H54 (cell line): Measurements from ENCODE around the gene SRSF4.
A peak's percentile ranks its signal among the peaks of the same experiment; 100 is the strongest.
"Not testable (repeated sequence)": the region's sequence is repeated elsewhere in the genome, so short reads cannot be mapped to it uniquely, and the experiment has no call there.

Experiments
- DNase-seq: peaks from one replicate; pipeline ENCODE4 v3.0.0; 2011; ENCODE audit warnings: low spot score, mixed read lengths; ENCODE audit not compliant: insufficient read length
- FAIRE-seq: peaks from 3 replicates; lab custom pipeline; 2011; peaks lifted over from hg19 to GRCh38; lab: Jason Lieb, UNC
- POLR2A ChIP-seq: IDR thresholded peaks from 2 replicates; pipeline ENCODE4 v1.6.1; 2011; ENCODE audit warnings: low read depth, mild to moderate bottlenecking, low read length

The SRSF4 gene

GRCh38 chr1:29166291-29166878, 15.3 kb downstream of the SRSF4 start:
- no peak for TF ChIP-seq POLR2A
- no peak for DNase-seq
- no peak for FAIRE-seq

DNA sequence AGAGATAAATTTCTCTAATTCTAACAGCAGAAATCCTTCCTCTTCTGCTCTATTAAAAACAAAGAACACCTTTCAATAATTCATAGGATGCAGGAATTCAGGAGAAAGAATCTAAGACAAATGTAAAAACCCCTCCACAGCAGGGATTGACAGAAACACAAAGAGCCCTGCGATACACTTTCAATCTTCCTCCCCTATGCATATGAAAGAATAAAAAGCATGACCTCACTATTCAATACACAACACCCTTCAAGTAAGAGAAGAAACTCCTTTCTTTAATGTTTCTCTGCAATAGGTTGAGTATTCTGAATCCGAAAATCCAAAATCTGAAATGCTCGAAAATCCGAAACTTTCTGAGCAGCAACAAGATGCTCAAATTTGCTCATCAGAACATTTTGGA, 17.1 kb downstream of the SRSF4 start:
- FAIRE-seq (no peak), DNase-seq (no peak)
- no peak for TF ChIP-seq POLR2A

DNA sequence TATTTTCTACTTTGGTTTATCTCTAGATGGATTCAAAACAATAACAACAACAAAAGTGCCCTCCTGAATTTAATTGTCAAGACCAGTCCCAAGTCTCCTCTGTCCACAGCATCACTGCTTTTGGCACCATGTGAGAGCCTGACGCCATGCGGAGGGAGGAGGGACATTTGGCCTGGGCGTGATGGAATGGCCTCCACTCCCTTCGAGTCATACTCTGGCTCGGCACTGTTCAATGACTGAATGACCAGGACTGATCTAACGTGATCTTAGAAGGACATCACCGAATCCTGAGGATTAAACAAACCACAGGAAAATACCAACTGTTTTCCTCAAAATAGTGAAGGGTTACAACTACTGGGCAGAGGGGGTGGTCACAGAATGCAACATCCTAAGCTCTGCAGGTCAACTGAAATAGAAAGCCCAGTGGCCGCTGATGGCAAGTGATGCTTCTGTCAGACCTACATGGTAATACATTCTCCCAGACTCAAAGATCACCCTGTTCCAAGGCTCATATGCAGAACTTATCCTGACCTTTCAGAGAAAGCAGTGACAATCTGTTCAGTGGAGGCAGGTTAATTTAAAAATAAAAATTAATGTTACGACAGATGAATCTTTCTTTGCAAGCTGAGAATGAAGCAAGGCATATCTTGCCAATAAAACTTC, 19.1 kb downstream of the SRSF4 start:
- FAIRE-seq: no peak
- no peak for DNase-seq
- TF ChIP-seq POLR2A: no peak

GRCh38 chr1:29162025-29162424, 19.7 kb downstream of the SRSF4 start:
- FAIRE-seq (no peak), DNase-seq (no peak)
- TF ChIP-seq POLR2A: no peak

DNA sequence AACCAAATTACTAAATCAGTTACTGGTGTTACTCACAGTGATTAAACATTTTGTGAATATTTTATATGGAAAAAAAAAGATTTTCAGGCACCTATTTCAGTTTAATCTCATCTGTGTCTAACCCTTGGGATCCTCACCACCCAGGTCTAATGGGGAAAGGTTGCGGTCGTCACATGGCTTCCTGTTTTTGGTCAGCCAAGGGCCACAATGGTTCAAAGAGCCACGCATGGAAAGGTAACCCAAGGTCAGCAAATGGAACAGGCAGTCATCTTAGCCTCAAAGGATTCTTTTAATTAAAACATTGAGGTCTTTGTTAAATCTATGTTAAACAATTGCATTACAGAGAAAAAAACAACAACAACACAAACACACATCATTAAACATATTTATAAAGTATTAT, 21.9 kb downstream of the SRSF4 start:
- TF ChIP-seq POLR2A: no peak
- DNase-seq: no peak
- FAIRE-seq: no peak

DNA sequence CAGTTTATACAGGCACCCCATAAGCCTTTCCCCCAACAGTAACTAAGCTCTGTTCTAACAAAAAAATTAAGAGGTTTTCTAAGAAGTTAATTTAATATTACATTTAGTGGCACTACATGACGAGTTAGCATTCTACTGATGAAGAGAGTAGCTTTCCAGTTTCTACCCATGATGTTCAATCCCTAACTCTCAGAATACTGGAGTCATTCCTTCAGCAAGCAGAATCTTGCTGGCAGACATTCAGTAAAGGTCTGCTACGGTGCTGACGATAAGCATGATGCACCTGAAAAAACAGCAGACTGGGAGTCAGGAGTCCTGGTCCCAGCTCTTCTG, 24.5 kb downstream of the SRSF4 start:
- no peak for FAIRE-seq
- no peak for DNase-seq
- TF ChIP-seq POLR2A: no peak

- FAIRE-seq: no peak
- DNase-seq: no peak
- TF ChIP-seq POLR2A: no peak
These were observed 25.0 kb downstream of the SRSF4 start for GRCh38 chr1:29156543-29157268.

- FAIRE-seq (no peak), DNase-seq (no peak)
- TF ChIP-seq POLR2A: no peak
These were observed 29.5 kb downstream of the SRSF4 start for GRCh38 chr1:29152046-29152805.

GRCh38 chr1:29150346-29150745, 31.4 kb downstream of the SRSF4 start:
- FAIRE-seq: not testable (repeated sequence)

GRCh38 chr1:29148656-29149491, 32.8 kb downstream of the SRSF4 start:
- no peak for TF ChIP-seq POLR2A
- FAIRE-seq (no peak), DNase-seq (no peak)

More at GRCh38 chr1:29150346-29150745, 31.4 kb downstream of the SRSF4 start:
- not testable (repeated sequence) for DNase-seq

GRCh38 chr1:29145739-29146437, 35.8 kb downstream of the SRSF4 start:
- FAIRE-seq: peak; percentile 65

DNA sequence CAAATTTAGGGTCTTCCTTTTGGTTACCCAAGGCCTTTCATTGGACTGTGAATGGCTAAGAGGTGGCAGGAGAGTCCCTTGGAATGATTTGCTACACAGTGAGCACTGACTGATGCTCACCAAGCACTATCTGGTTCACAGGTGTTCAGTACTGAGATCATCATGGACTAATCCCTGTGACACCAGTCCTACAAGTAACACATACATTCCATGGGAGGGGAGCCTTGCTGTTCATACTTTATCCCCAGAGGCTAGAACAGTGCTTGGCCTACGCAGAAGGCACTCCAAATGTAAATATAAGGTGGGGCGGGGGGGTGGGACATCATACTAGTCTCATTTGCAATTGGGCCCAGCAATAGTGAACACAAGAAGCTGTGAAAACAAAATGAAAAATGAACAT, 37.5 kb downstream of the SRSF4 start:
- FAIRE-seq (no peak), DNase-seq (no peak)
- TF ChIP-seq POLR2A: no peak

More at GRCh38 chr1:29145739-29146437, 35.8 kb downstream of the SRSF4 start:
- DNase-seq: no peak
- no peak for TF ChIP-seq POLR2A

GRCh38 chr1:29142714-29143113, 39.0 kb downstream of the SRSF4 start:
- DNase-seq (no peak), FAIRE-seq (no peak)
- no peak for TF ChIP-seq POLR2A
